K562 (cell line): Measurements from ENCODE around the gene CDCP1. TPM values are rescaled to one million over a fixed set of nuclear protein-coding genes. Genes with fewer than 3 reads are reported as not detected.

Experiments
- CLOCK ChIP-seq: fragments of 250-450 bp; sonication (Bioruptor Pico); IDR thresholded peaks from 2 replicates; pipeline ENCODE4 v1.4.0; 2020; ENCODE audit warnings: mild to moderate bottlenecking, moderate library complexity, borderline replicate concordance
- GATAD2A ChIP-seq: fragments of 450-650 bp; IDR thresholded peaks from 2 replicates; pipeline ENCODE4 v1.6.1; 2017
- HCFC1 ChIP-seq: IDR thresholded peaks from 2 replicates; pipeline ENCODE4 v1.6.1; 2012; ENCODE audit warnings: low read depth, low read length, improper control_type of control experiment
- JUN ChIP-seq, 2 experiments: sonication (generic) in 1 of 2; formaldehyde crosslinking in 1 of 2; IDR thresholded peaks; 2 replicates each; pipeline versions ENCODE4 v1.6.1 to v1.8.0; 2012 to 2022; ENCODE audit warnings: borderline replicate concordance in 2 of 2, mild to moderate bottlenecking in 2 of 2, improper control_type of control experiment in 1 of 2, low read depth in 1 of 2, low read length in 1 of 2, missing genetic modification reagents in 1 of 2
- L3MBTL2 ChIP-seq: fragments of 450-650 bp; IDR thresholded peaks from 2 replicates; pipeline ENCODE4 v1.6.1; 2016; ENCODE audit warnings: mild to moderate bottlenecking, moderate library complexity
- NFXL1 ChIP-seq: fragments of 450-650 bp; formaldehyde crosslinking; IDR thresholded peaks from 2 replicates; pipeline ENCODE4 v1.4.0; 2021; ENCODE audit warnings: mild to moderate bottlenecking
- STAT6 ChIP-seq: sonication (generic); formaldehyde crosslinking; IDR thresholded peaks from 2 replicates; pipeline ENCODE4 v1.8.1; 2023; ENCODE audit warnings: mild to moderate bottlenecking, missing genetic modification reagents
- ZEB2 ChIP-seq: fragments of 450-650 bp; IDR thresholded peaks from 2 replicates; pipeline ENCODE4 v1.6.1; 2016
- polyA plus RNA-seq, 8 experiments: library from polyadenylated mRNA; depleted of rRNA in 4 of 8; stranded (reverse) in 5 of 8; unstranded in 3 of 8; fragments of >200 nt; fragmentation: Nextera tagmentation in 2 of 8; fragmentation: Illumina TruSeq in 1 of 8; extraction: Ambion mirVana in 2 of 8; extraction: Trizol in 1 of 8; gene quantifications; 2 replicates each; pipeline versions ENCODE4 v1.2.1 to v1.2.3, GENCODE V29; 2011 to 2014; ENCODE audit warnings: inconsistent platforms in 1 of 8, missing spikeins in 1 of 8
- total RNA-seq, 7 experiments: library from RNA; depleted of rRNA in 6 of 7; stranded (reverse); fragments of >200 nt in 6 of 7; fragmentation: Illumina TruSeq in 2 of 7; extraction: Trizol in 2 of 7; gene quantifications; 2 replicates each; pipeline versions ENCODE4 v1.2.1 to v1.2.3, GENCODE V29; 2011 to 2021; ENCODE audit warnings: low replicate concordance in 1 of 7

The CDCP1 gene
- total and polyA plus RNA-seq, 9 of the 15 experiments (the other 6 are each of a cell fraction or from before 2014, with no cell fraction given), result 3.9 to 16.4 (median 5.2) TPM

- no peak for TF ChIP-seq CLOCK (CRISPR knock-in tag)
- TF ChIP-seq STAT6 (CRISPR knock-in tag), result peak; percentile 72; the same call in 1 of the 2 replicates
- TF ChIP-seq ZEB2, result peak; percentile 43; the same call in 1 of the 2 replicates
- TF ChIP-seq L3MBTL2, result peak; percentile 68
- no peak for TF ChIP-seq GATAD2A
- TF ChIP-seq JUN (IDR thresholded peaks at IDR 0.05; ENCODE audit: borderline replicate concordance, low read depth, low read length), result peak; percentile 46; the same call in 1 of the 2 replicates
- no peak for TF ChIP-seq JUN (CRISPR knock-in tag; IDR thresholded peaks at IDR 0.05; ENCODE audit: borderline replicate concordance)
- peak; percentile 31; the same call in 1 of the 2 replicates for TF ChIP-seq HCFC1
- TF ChIP-seq NFXL1 (CRISPR knock-in tag), result no peak
- TF ChIP-seq, all 486 proteins: peak for 91
Measured at GRCh38 chr3:45037720-45038455, 108.3 kb downstream of the CDCP1 start (continued).
